Measurements from ENCODE around the gene MCU.

DNA sequence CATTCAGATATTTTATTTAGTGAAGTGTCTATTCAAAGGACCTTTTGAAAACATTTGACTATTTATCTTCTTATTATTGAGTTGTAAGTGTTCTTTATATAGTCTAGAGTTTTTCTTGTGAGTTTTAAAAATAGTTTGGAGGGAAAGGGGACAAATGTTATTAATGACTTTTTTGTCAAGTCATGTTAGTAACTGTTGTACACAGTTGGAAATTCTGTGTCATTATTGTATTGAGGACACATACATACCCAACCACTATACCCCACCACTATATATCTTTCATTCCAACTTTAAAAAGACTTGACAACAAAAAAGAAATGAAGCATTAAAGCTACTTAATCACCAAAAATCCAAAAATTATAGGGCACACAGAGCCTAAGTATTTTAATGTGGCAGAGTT, 148.4 kb downstream of the MCU start:
- TF ChIP-seq, protein P1, sequence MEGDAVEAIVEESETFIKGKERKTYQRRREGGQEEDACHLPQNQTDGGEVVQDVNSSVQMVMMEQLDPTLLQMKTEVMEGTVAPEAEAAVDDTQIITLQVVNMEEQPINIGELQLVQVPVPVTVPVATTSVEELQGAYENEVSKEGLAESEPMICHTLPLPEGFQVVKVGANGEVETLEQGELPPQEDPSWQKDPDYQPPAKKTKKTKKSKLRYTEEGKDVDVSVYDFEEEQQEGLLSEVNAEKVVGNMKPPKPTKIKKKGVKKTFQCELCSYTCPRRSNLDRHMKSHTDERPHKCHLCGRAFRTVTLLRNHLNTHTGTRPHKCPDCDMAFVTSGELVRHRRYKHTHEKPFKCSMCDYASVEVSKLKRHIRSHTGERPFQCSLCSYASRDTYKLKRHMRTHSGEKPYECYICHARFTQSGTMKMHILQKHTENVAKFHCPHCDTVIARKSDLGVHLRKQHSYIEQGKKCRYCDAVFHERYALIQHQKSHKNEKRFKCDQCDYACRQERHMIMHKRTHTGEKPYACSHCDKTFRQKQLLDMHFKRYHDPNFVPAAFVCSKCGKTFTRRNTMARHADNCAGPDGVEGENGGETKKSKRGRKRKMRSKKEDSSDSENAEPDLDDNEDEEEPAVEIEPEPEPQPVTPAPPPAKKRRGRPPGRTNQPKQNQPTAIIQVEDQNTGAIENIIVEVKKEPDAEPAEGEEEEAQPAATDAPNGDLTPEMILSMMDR (optimal IDR thresholded peaks at IDR 0.05 in 1 of 3, IDR thresholded peaks at IDR 0.05 in 1 of 3, conservative IDR thresholded peaks at IDR 0.05 in 1 of 3; ENCODE audit: extremely low read depth in 1 of 3, insufficient read depth in 2 of 3, low read length in 3 of 3): no peak
- TF ChIP-seq EZH2 (IDR thresholded peaks at IDR 0.05; ENCODE audit: low read length): no peak

Data from keratinocyte (primary cell).